GM12892 (cell line): Measurements from ENCODE around the gene ADGRL3.

Source experiments
- POLR2A ChIP-seq: IDR thresholded peaks from 2 replicates; pipeline ENCODE4 v1.6.1; 2011; ENCODE audit warnings: low read depth, low read length, control low read depth
- POLR2AphosphoS5 ChIP-seq: IDR thresholded peaks from 2 replicates; pipeline ENCODE4 v1.6.1; 2011; ENCODE audit warnings: low read depth, low read length, control low read depth
- TAF1 ChIP-seq: IDR thresholded peaks from 2 replicates; pipeline ENCODE4 v1.6.1; 2011; ENCODE audit warnings: low read depth, mild to moderate bottlenecking, control low read depth, low read length, borderline replicate concordance

DNA sequence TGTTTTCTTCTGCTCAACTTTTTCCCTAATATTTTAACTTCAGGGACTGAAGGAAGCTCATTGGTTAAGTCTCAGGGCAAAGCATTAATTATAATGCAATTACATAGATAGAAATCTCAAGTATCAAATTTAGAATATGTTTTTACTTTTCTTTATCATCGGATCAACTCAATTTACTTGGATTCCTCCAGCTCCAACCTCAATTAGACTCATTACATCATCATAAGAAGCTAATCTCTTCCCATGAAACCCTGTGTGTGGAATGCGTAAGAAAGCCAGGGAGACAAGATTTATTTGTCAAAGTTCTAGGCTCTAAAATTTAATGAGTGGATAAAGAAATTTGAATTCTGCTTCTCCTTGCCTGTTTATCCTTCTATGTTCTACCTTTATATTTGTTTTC, 918.4 kb downstream of the ADGRL3 start:
- TF ChIP-seq POLR2A (no peak), POLR2AphosphoS5 (no peak), TAF1 (no peak)
